ENCODE results near the gene PUSL1. TPM values are rescaled to one million over a fixed set of nuclear protein-coding genes. Genes with fewer than 3 reads are reported as not detected.
A peak's percentile ranks its signal among the peaks of the same experiment; 100 is the strongest.

Gene PUSL1
- total and polyA plus RNA-seq, 11 donors, result 6.8 to 17.7 (median 10.3) TPM

DNA sequence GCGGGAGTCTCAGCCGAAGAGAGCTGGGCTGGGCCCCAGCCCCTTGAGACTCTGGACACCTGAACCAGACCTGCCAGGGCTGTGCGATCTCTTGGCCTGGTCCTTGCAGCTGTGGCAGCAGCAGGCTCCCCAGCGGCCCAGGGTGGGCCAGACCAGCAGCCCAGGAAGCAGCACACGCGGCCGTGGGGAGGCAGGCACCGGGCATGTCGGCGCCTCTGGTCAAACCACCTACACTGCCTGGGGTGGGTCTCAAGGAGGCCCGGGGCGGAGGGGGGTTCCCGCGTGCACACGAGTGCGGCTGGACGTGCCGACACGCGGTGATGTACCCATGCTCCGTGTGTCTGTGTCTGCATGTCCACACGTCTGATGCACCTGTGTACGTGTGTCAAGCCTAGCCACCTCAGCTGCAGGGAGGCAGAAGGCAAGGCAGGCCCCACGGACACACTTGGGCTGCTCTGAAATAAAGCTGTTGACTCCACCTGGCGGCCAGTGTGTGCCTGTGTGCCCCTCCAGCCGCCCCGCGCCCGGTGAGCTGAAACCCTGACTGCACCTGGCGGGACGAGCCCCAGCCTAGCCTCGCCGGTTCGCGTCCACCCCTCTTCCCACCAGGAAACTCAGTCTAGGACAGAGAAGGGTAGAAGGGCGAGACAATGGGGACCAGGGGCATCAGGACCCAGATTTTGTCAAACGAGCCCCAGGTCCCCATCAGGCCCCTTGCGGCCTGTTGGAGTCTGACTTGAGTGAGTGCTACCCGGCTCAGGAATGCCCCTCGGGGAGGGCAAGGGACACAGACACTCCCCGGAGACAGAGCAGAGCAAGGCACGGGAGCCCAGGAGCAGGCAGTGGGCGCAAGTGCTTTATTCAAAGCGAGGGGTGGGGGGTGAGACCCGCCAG, 16.6 kb upstream of the PUSL1 start:
- Histone ChIP-seq H3K36me3 (peaks cover 0 to 38% (median 11%) of the 10 kb centered on the region in 9 donors), H3K27ac (no peak overlapping the region), H3K4me1 (peaks cover 0 to 15% (median 7%) of the 10 kb centered on the region in 12 donors), H3K27me3 (peaks cover 0 to 4% (median 0%) of the 10 kb centered on the region in 9 donors), H3K4me3 (no peak overlapping the region), H3K9me3 (no peaks in the 10 kb centered on the region)
- intact Hi-C loops (cut with DNase I), result loop anchor here (1.0 to 10.0 kb wide), 8 partner anchors 169 to 307 kb away; partner anchors contain the start of gene PERM1 (in 1 of the 10)
- 36 to 44% (median 40%) methylated on average over 30 to 45 of the region's 45 CpGs for WGBS, 4 donors
- DNase-seq, result peak in 4 of 5 donors; percentile 65 to 81 (median 73)
- ATAC-seq, result peak; percentile 65 to 82 (median 66)
- TF ChIP-seq CTCF (IDR thresholded peaks at IDR 0.05), result peak; percentile 47 to 69 (median 62)
- TF ChIP-seq POLR2A (IDR thresholded peaks at IDR 0.05), result no peak

DNA sequence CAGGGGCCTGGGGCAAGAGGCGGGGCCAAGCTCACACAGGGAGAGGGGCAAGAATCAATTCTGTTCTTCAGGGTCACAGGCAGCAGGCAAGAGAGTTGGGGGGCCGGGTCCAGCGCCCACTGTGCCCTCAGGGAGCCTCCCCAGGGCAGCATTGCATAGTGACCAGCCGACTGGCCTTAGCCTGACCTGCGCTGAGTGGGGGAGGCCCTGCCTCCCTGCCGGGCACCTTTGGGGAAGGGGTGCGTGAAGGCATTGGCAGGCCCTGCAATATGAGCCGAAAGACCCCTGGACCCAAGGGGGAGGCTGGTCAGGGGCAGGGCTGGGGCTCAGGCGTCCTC, 16.0 kb upstream of the PUSL1 start:
- ATAC-seq (peak in 1 of 4 donors; percentile 11), DNase-seq (peak in 1 of 5 donors; percentile 22)
- no peaks in the 10 kb centered on the region for H3K9me3 ChIP-seq
- peaks cover 0 to 41% (median 11%) of the 10 kb centered on the region in 9 donors for H3K36me3 ChIP-seq
- TF ChIP-seq CTCF (IDR thresholded peaks at IDR 0.05) (no peak), POLR2A (IDR thresholded peaks at IDR 0.05) (no peak)
- 84 to 90% (median 86%) methylated on average over 9 of the region's 9 CpGs for WGBS, 4 donors
- no peak overlapping the region for H3K4me3 ChIP-seq
- intact Hi-C loops (cut with DNase I), result loop anchor here in 9 of 10 donors (1.0 to 10.0 kb wide), 7 partner anchors 170 to 308 kb away; partner anchors contain the start of gene PERM1 (in 1 of the 9)
- no peak overlapping the region for H3K27ac ChIP-seq
- H3K27me3 ChIP-seq, result peaks cover 0 to 2% (median 0%) of the 10 kb centered on the region in 9 donors
- peaks cover 0 to 15% (median 7%) of the 10 kb centered on the region in 12 donors for H3K4me1 ChIP-seq

GRCh38 chr1:1292851-1293250, 15.5 kb upstream of the PUSL1 start:
- Histone ChIP-seq H3K9me3 (no peaks in the 10 kb centered on the region), H3K4me1 (peaks cover 0 to 15% (median 7%) of the 10 kb centered on the region in 12 donors), H3K27me3 (no peaks in the 10 kb centered on the region), H3K27ac (no peak overlapping the region), H3K36me3 (peaks cover 0 to 45% (median 11%) of the 10 kb centered on the region in 9 donors), H3K4me3 (no peak overlapping the region)
- ATAC-seq, result no peak
- TF ChIP-seq POLR2A (IDR thresholded peaks at IDR 0.05), result no peak
- no peak for TF ChIP-seq CTCF (IDR thresholded peaks at IDR 0.05)
- 89 to 96% (median 92%) methylated on average over 14 to 18 of the region's 18 CpGs for WGBS, 4 donors
- DNase-seq, result no peak
- intact Hi-C loops (cut with DNase I), result loop anchor here in 9 of 10 donors (1.0 to 10.0 kb wide), 7 partner anchors 170 to 308 kb away; partner anchors contain the start of gene PERM1 (in 1 of the 9)
